Hippocampal formation (tissue), 2 donors: ENCODE data around the gene RGS16.
A peak's percentile ranks its signal among the peaks of the same experiment; 100 is the strongest.

Source experiments
- DNase-seq, 2 donors: peaks; one replicate each; lab custom pipeline; 2025; lab: John Stamatoyannopoulos, UW

RGS16 gene

DNA sequence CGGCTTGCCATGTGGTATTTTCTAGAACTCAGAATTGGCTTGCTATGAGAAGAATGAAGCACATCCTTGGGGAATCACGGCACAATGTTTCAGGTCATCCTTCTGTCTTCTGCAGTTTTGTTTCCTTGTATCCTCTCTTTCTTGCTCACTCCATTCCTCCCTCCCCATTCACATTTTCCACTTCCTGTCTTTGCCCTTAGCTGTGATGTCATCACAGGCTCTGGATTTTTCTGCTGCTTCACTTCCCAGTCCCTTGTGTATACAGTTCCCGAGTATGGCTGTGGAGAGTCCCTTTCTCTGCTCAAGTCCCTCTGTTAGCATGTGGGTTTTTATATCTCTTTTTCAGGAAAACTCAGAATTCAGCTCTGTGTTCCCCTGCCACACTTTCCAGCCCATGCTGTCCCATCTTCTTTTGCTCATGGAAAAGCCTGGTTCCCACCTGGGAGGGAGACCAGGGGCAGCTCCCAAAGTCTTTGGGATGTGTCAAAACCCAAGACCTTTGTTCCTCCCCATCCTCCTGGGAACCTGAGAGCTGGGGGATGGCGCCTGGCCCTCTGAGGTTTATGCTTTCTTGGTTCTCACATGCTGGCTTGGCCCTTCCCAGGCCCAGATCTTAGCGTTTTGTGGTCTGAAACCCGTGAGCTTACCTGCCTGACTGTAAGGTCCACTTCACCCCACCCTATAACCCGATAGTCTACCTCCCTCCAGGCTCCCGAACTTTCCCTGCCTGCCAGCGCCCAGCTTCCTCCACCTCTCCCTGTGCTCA, 4.8 kb upstream of the RGS16 start:
- DNase-seq, result no peak

DNA sequence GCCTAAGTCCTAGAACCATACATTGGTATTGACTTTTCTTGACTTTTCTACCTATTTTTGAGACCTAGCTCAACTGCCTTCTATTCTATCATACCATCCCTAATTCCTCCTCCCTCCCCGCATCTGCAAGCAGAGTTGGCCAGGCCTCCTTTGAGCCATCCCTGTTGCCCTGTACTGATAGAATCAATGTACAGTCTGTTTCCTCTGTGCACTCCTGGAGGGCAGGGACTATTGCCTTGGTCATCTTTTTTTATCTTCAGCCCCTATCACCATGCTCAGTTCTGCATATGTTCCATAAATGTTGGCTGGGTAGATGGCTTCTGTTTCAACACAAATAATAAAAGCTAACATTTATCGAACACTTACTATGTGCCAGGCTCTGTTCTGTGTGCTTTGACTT, 4.0 kb upstream of the RGS16 start:
- DNase-seq, result no peak

DNA sequence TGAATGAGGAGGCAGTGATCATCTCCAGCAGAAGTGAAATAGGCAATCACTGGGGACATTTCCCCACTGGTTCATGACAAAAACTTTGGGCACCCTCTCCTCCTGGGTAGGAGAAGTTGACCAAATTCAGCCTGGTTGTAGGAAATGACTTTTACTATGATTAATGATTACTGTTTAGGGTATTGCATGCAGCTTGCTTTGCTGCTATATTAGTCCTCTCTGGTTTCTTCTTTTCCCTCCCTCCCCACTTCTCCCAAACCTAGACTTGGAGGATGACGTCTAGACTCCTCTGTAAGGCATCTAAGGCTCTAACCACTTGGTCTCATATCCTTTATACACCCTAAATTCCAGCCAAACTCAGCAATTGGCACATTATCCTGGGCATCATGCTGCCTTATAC, 3.4 kb upstream of the RGS16 start:
- DNase-seq, result no peak

DNA sequence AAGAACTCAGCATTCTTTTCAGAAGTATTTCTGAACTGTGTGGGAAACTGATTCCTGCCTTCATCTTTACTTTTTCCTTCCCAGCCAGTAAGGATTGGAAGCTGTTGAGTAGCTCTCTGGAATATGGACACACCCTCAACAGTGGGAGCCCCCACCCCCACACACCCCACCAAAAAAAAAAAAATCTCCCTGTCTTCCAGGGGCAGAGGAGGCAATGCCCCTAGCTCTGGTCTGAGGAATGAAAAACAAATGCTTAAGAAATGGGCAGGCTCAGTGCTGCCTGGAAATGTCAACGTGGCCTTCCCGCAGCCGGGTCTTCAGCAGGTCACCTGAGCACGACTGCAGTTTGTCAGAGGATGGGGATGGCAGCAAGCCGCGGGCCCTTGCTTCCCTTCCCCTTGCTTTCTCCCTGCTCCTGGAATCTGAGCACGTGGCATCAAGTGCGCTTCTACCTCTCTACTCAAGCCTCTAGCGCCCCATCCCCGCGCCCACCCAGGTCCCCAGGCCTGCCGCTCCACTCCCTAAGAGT, 479 bp downstream of the RGS16 start:
- DNase-seq, result no peak

DNA sequence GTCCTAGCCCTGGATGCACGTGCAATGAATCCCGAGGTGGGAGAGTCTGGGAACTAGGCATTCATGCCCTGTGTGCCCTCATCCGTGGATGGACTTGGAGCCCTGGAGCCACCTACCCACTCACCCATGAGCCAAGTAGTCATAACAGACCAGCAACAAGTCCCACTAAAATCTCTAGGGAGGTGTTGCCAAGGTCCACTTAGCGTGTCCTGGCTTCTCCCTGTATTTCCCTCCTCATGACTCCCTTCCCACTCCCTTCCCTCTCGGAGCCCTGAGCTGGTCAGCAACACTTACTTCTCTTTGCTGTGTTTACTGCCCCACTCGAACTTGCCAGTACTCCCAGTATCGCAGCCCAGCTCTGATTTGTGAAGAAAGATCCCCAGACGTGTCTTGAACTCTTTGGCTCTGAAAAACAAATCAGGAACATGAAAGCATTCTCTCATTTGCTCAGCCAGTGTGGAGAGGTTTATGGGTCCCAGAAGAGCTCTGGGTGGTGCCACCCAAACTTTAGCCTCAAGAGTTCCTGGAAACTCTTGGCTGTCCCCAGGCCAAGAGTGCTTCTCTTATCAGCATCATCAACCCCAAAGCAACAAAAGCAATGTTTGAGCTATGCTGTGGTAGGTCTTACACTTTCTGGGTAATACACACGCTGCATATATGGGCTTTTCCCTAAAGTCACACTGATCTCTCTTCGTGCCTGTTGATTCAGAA, 1.1 kb downstream of the RGS16 start:
- no peak for DNase-seq

DNA sequence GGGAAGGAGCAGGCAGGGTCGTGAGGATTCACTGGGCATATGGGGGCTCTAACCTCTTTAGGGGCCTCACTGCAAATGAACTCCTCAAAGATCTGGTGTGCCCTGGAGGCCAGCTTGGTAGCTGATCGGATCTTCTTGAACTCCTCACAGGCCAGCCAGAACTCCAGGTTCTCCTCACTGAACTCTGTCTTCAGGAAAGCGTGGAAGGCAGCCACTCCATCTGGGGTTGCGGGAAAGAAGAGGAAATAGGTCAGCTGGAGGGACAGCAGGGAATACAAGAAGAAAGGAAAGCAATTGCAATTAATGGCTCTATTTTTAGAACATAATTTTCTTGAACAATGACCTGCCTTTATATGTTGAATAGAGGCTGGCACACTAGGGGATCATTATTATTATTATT, 2.3 kb downstream of the RGS16 start:
- DNase-seq, result no peak

DNA sequence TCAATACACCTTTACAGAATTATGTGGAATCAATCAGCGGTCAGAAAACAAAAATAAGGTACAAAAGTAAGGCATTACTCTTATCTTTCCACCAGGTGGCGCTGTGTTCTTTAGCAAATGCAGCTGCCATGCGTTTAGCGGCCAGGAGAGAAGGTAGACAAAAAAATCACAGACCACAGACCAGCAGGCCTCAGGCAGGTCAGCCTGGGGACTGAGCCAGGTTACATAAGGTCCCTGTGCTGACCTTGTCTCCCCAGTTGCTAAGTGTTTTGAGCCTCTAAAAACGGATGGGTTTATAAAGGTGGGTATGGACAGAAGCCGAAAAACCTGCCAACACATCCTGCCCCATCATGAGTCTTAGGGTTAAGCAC, 2.8 kb downstream of the RGS16 start:
- peak; percentile 38 to 78 for DNase-seq

DNA sequence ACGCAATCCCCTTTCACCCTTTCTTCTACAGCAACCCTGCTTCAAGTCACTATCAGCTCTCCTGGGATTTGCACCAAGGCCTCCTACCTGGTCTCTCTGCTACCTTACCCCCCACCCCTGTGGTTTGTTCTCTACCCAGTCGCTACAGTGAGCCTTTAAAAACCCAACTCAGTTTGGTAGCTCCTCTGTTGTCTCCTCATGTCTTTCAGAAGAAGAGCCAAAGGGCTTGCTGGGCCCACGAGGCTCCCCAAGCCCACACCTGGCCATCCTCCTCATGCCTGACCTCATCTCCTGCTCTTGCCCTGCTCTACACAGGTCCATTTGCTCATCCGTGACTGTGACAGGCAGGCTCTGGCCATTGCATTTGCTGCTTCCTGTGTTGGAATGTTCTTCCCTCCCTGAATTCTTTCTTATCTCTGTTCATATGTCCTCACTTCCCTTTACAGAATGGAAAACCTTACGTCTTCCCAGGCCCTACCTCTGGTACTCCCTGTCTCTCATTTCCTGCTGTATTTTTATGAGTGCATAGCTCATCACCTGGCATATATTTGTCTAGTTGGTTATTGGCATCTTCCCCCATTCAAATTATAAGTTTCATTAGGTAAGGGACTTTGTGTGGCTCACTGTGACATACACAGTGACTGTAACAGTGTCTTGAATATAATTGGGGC, 3.3 kb downstream of the RGS16 start:
- no peak for DNase-seq

DNA sequence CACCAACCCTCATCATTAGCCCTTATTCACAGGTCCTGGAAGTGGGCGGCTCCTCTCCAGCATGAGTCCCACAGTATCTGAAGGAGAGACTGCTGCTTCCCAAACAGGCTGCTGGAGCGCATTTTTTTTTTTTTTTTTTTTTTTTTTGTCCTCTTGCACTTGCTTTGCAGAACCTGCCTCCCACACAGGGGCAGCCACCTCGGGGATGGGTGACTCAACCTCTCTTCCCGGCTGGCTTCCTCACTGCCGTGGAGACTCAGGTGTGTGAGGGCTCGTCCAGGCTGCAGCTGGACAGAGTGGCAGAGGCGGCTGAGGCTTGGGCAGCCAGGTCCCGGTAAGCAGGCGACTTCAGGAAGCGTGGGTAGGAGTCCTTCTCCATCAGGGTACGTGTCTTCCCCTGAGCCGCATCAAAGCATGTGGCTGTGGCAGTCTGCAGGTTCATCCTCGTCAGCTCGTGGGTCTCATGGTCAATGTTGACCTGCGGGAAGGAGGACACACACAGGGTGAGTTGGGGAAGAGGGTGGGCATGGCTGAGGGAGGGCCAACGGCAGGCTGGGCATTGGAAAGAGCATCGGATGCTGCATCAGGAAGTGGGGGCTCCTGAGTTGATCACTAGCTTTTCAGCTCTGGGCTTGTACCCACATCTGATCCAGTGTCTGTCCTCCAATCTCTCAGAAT, 4.0 kb downstream of the RGS16 start:
- DNase-seq, result no peak

DNA sequence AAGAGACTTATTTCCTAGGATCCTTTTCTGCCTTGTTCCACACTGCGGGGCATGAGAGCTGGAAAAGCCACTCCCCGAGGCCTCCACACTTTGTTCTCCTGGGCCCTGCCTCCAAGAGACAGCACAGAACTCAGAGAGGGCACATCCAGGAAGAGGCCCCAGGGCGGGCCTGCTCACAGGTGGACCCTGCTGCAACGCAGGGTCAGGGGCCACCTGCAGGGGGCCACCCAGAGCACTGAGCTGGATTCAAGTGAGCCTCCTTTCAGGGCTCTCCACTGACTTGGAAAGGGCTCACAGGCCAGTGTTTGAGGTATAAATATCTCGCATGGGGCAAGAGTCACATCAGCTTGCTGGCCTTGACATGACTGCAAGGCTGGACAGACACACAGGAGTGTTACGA, 4.8 kb downstream of the RGS16 start:
- DNase-seq, result no peak

DNA sequence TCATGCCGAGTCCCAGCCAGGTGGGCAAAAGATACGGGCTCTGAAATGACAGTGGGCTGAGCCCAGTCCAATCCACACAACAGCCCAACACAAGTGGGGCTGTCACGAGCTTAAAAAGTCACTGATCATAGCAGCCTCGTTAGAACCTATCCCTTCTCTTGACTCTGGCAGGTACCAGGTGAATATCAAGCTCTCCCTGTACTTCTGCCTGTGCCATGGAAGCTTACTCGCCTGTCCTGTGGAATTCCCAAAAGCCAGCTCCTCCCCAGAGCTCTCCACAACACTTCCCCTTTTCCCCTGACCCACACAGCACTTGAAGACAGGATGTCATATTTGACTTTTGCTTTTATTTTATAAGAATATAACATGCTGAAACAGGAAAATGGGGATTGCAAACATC, 5.9 kb downstream of the RGS16 start:
- DNase-seq, result no peak

DNA sequence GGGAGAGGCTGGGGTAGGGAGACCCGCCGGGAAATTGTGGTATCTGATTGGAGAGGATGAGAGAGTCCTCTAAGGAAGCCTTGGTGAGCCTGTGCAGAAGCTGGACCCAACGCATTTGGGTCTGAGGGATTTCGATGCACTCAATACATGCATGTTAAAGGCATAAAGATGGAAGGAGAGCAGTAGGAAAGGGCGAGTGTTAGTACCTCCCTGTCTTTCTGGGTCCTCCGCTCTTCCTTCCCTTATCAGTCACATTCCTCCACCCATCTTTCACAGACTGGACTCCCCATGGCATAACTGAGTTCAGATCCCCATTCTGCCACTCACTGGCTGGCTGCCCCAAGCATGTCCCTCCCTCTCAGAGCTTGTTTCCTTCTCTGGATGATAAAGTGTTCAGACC, 7.3 kb downstream of the RGS16 start:
- no peak for DNase-seq

DNA sequence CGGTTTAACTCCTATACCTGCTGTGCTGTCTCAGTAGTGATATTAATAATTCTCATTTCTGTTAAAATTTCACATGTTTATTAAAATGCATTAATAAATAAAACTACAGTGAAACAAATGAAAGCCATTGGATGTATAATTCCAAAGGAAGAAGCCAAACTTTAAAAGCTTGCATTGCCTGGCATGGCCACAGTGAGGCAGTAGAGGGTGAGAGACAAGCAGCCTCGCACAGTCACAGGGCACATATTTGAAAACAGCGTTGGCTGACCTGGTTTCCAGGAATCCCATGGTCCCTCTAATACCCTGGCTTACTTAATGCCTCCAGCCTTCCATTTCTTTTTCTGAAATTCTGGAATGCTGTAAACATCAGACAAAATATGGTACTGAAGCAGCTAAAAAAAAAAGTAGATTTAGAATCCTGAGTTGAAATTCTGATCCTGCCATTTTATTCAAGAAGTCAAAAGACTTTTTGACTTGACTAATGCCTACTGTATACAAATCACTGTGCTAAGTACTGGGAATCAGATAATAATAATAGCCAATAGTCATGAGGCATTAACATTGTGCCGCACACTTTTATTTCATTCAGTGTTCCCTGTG, 8.4 kb downstream of the RGS16 start:
- DNase-seq, result peak; percentile 21 to 59

DNA sequence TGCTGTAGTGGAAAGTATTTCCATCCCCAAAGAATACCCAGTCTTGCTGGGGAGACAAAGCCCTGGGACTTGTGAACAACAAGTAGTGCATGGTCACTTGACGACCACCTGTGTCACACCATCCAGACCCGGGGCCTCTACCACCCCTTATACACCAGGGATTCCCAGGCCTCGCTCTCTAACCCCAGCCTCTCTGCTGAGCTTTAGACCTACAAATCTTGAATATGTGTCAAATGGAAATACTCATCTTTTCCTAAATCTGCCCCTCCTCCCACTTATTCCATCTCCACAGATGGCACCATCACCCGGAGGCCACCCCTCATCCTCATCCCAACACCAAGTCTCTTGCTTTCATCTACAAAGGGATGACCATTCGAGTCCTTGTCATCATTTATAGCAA, 14.3 kb downstream of the RGS16 start:
- DNase-seq, result no peak

DNA sequence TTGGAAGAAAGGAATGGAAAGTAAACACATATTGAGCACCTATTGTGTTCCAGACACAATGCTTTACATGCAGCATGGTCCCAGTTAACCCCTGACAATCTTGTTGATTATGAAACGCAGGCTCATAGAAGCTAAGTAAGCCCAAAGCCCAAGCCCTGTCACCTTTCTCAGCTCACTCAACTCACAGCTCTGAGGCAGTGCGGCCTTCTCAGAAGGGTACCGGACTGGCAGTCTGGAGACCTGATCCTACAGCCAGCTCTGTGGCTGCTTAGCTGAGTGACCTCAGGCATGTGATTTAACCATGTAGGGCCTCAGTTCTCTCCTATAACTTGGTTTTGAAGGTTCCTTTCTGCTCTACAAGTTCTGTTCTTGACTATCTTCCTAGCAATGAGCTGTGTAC, 14.7 kb downstream of the RGS16 start:
- DNase-seq, result no peak

DNA sequence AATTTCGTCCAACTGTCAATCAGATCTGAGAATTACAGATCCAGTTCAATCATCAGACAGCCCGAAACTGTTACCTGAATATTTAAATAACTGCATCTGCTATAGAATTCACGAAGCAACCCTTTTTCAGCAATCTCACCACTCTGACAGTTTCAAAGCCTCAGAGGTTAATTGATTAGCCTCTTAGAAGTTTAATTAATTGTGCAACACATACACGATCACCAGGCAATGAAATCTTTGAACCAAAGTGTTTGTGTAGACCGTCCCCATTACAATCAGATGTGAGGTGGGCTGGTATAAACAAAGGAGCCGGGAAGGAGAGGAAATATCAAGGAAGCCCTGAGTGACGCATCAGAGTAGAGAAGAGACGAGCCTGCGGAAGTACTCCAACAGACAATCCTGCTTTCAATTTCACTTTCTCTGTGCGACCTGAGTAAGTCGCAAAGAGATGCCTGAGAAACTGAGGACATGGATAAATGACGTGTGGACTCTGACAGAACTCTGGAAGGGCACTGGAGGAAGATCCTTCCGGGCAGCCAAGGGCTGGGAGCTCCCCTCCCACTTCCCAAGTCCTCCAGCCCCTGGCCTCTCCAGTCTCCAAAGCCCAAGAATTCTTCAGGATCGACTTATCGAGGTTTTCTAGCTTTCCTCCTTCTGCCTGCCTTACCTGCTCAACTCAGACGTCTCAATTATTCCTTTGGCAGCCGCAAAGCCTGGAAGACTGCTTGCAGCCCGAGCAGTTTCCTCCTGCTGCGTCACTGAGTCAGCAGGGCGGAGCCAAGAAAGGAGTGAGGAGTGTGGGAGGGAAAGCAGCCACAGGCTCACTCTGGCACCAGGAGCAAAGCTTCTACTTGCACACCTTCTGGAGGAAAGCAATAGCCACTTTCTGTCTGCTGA, 15.4 kb downstream of the RGS16 start, which contains the start of gene RNASEL:
Gene RNASEL (minus strand): TSS at position 757 of the 897 bp plus-strand sequence. CDS start 2,450 bp downstream, outside the sequence.
- peak; percentile 16 to 46 for DNase-seq

DNA sequence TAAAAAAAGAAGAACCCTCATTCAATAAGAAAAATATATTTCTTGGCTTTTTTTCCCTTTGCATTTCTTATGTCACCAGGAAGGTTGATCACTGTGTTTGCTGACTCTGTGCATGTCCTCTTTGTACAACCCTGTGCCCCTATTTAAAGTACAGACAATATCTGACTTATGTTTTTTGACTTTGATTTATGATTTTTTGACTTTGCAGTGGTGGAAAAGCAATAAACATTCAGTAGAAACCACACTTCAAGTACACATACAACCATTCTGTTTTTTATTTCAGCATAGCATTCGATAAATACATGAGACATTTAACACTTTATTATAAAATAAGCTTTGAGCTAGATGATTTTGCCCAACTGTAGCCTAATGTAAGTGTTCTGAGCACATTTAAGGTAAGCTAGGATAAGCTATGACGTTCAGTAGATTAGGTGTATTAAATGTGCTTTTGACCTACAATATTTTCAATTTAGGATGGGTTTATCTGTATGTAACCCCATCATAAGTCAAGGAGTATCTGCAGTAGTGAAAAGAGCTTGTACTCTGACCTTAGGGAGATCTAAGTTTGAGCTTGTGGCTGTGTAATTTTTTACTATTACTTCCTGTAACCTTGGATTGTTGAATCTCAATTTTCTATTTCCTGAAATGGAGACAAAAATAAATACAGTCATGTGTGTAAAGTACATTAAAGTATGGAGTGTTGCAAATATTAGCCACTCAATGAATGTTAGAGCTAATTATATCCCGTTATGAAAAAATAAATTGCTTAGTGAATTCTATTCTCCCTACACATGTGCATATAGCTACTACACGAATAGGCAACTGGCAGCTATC, 16.3 kb downstream of the RGS16 start:
- no peak for DNase-seq

DNA sequence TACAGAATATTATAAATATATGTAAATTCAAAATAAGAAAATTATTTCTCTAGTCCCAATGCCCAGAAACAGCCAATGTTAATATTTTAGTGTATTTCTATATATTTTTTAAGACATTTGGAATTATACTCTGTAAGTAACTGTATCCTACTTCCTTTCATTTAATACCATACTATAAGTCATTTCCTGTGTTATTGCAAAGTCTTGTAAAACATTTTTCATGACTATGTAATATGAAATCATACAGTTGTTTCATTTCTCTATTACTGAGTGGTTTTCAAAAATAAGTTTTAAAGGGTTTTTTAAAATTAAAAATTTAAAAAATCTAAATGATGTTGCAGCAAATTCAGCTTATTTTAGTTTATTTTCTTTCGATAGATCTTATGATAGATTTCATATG, 17.1 kb downstream of the RGS16 start:
- DNase-seq, result no peak

DNA sequence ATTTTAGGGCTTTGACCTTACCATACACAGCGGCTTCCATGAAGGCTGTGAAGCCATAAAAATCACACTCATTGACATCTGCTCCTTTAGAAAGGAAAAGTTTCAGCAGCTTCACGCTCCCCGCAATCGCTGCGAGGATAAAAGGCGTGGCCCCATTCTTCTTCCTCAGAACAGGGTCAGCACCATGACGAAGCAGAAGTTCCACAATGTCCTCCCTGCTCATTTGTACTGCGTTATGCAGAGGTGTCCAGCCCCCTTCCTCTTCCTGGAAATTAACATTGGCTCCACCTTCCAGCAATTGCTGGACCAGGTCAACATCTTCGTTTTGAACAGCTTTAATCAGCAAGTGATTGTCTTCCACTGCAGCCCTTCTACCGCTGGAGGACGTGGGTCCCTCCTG, 17.8 kb downstream of the RGS16 start:
- no peak for DNase-seq

DNA sequence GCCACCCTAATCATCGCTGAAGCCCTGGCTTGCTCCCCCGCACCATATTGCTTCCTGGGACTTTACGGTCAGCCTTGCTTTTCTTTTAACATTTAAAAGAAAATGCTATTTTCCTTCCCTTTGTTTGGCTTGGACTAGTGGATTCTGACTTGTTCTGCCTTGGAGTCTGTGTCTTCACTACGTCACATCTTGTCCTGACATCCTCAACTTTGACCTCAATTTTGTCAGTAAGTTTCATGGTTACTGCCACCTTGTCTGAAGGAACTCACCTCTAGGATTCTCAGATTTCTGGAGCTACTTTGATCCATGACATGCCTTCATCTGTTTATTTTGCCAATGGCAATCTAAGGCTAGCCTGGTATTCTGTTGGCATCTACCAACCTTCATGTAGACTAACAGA, 19.4 kb downstream of the RGS16 start:
- DNase-seq, result no peak
